ACC112 (cell line): ENCODE results near the gene COL6A1.

ENCODE experiments used
- H2AFZ ChIP-seq: fragments of 200-600 bp; sonication (generic); one replicate; pipeline ENCODE4 v1.6.0; 2017; ENCODE audit warnings: antibody characterized with exemption, low read length; ENCODE audit not compliant: unreplicated experiment
- H3K27ac ChIP-seq: fragments of 200-600 bp; sonication (generic); 2 replicates; pipeline ENCODE4 v1.5.1; 2014; ENCODE audit warnings: low read depth, mild to moderate bottlenecking, antibody characterized with exemption, low read length, moderate library complexity
- H3K27me3 ChIP-seq: fragments of 200-600 bp; sonication (generic); 2 replicates; pipeline ENCODE4 v1.6.1; 2014; ENCODE audit warnings: mild to moderate bottlenecking, antibody characterized with exemption, low read length, moderate library complexity, mixed read lengths; ENCODE audit not compliant: insufficient read depth
- H3K36me3 ChIP-seq: fragments of 200-600 bp; sonication (generic); 2 replicates; pipeline ENCODE4 v1.6.1; 2016; ENCODE audit warnings: mild to moderate bottlenecking, antibody characterized with exemption, low read length, moderate library complexity, mixed read lengths; ENCODE audit not compliant: insufficient read depth
- H3K4me1 ChIP-seq: fragments of 200-600 bp; sonication (generic); one replicate; pipeline ENCODE4 v1.6.1; 2016; ENCODE audit warnings: low read length, mixed read lengths; ENCODE audit not compliant: insufficient read depth, unreplicated experiment, control insufficient read depth
- H3K4me3 ChIP-seq: fragments of 200-600 bp; sonication (generic); 2 replicates; pipeline ENCODE4 v1.5.1; 2014; ENCODE audit warnings: mild to moderate bottlenecking, low read depth, low read length
- H3K79me2 ChIP-seq: fragments of 200-600 bp; sonication (generic); one replicate; pipeline ENCODE4 v1.6.0; 2016; ENCODE audit warnings: low read length; ENCODE audit not compliant: control insufficient read depth, unreplicated experiment, insufficient read depth

Gene COL6A1

GRCh38 chr21:46048926-46049889 lies 67.6 kb downstream of the COL6A1 start:
- H3K27ac ChIP-seq = peak overlapping the region; percentile 92
- H3K27me3 ChIP-seq = no peaks in the 10 kb centered on the region
- no peak overlapping the region for H3K4me3 ChIP-seq
- H3K4me1 ChIP-seq = peaks cover 38% of the 10 kb centered on the region
- no peak overlapping the region for H2AFZ ChIP-seq
- no peaks in the 10 kb centered on the region for H3K36me3 ChIP-seq
- H3K79me2 ChIP-seq = no peaks in the 10 kb centered on the region

- no peaks in the 10 kb centered on the region for H3K27me3 ChIP-seq
- no peak overlapping the region for H2AFZ ChIP-seq
- no peaks in the 10 kb centered on the region for H3K36me3 ChIP-seq
- H3K27ac ChIP-seq = peak overlapping the region; percentile 92
- H3K4me1 ChIP-seq = peaks cover 38% of the 10 kb centered on the region
- no peak overlapping the region for H3K4me3 ChIP-seq
- no peaks in the 10 kb centered on the region for H3K79me2 ChIP-seq
Measured at GRCh38 chr21:46049890-46050667, 68.5 kb downstream of the COL6A1 start.

- H3K4me1 ChIP-seq = peaks cover 43% of the 10 kb centered on the region
- H3K4me3 ChIP-seq = no peak overlapping the region
- no peaks in the 10 kb centered on the region for H3K27me3 ChIP-seq
- peak overlapping the region; percentile 92 for H3K27ac ChIP-seq
- no peak overlapping the region for H2AFZ ChIP-seq
- no peaks in the 10 kb centered on the region for H3K36me3 ChIP-seq
- no peaks in the 10 kb centered on the region for H3K79me2 ChIP-seq
Measured at GRCh38 chr21:46050668-46051378, 69.3 kb downstream of the COL6A1 start.

- H3K27ac ChIP-seq = peak overlapping the region; percentile 92
- H2AFZ ChIP-seq = no peak overlapping the region
- H3K79me2 ChIP-seq = no peaks in the 10 kb centered on the region
- H3K27me3 ChIP-seq = no peaks in the 10 kb centered on the region
- H3K36me3 ChIP-seq = no peaks in the 10 kb centered on the region
- H3K4me1 ChIP-seq = peaks cover 48% of the 10 kb centered on the region
- H3K4me3 ChIP-seq = no peak overlapping the region
Measured at GRCh38 chr21:46051379-46051770, 69.8 kb downstream of the COL6A1 start.

GRCh38 chr21:46051821-46052675 lies 70.5 kb downstream of the COL6A1 start:
- Histone ChIP-seq H3K79me2 (no peaks in the 10 kb centered on the region), H2AFZ (no peak overlapping the region), H3K27ac (peak overlapping the region; percentile 92), H3K36me3 (no peaks in the 10 kb centered on the region), H3K4me3 (no peak overlapping the region), H3K4me1 (peaks cover 55% of the 10 kb centered on the region), H3K27me3 (no peaks in the 10 kb centered on the region)

- H2AFZ ChIP-seq = no peak overlapping the region
- no peaks in the 10 kb centered on the region for H3K36me3 ChIP-seq
- H3K79me2 ChIP-seq = no peaks in the 10 kb centered on the region
- H3K27ac ChIP-seq = peak overlapping the region; percentile 92
- no peak overlapping the region for H3K4me3 ChIP-seq
- no peaks in the 10 kb centered on the region for H3K27me3 ChIP-seq
- peaks cover 59% of the 10 kb centered on the region for H3K4me1 ChIP-seq
Measured at GRCh38 chr21:46052703-46053651, 71.4 kb downstream of the COL6A1 start.

GRCh38 chr21:46054031-46054430 lies 72.5 kb downstream of the COL6A1 start:
- no peaks in the 10 kb centered on the region for H3K36me3 ChIP-seq
- peaks cover 51% of the 10 kb centered on the region for H3K4me1 ChIP-seq
- peak overlapping the region; percentile 92 for H3K27ac ChIP-seq
- H2AFZ ChIP-seq = no peak overlapping the region
- H3K27me3 ChIP-seq = no peaks in the 10 kb centered on the region
- H3K4me3 ChIP-seq = no peak overlapping the region
- H3K79me2 ChIP-seq = no peaks in the 10 kb centered on the region

GRCh38 chr21:46054451-46054881 lies 72.9 kb downstream of the COL6A1 start:
- Histone ChIP-seq H3K36me3 (no peaks in the 10 kb centered on the region), H3K27me3 (no peaks in the 10 kb centered on the region), H3K27ac (peak overlapping the region; percentile 92), H2AFZ (no peak overlapping the region), H3K4me3 (no peak overlapping the region), H3K79me2 (no peaks in the 10 kb centered on the region), H3K4me1 (peaks cover 49% of the 10 kb centered on the region)
